CD4-positive, alpha-beta memory T cell (primary cell): Measurements from ENCODE around the gene ZNF506. TPM values are rescaled to one million over a fixed set of nuclear protein-coding genes. Genes with fewer than 3 reads are reported as not detected.
A peak's percentile ranks its signal among the peaks of the same experiment; 100 is the strongest.

Experiments
- CTCF ChIA-PET: fragments of 350-600 bp; sonication (Branson Sonifier 250); formaldehyde crosslinking; loops from one replicate; lab custom pipeline; 2021; ENCODE audit warnings: inconsistent platforms; ENCODE audit not compliant: partially characterized antibody; lab: Charles Lee
- POLR2A ChIA-PET: fragments of 350-600 bp; sonication (Branson Sonifier 250); formaldehyde crosslinking; loops from one replicate; lab custom pipeline; 2021; ENCODE audit not compliant: partially characterized antibody; lab: Charles Lee
- DNase-seq, 5 donors: peaks; one replicate each; pipeline versions ENCODE4 v3.0.0 to v3.0.0-alpha.2; 2020 to 2022; ENCODE audit warnings: mixed read lengths in 1 of 5
- H3K27ac ChIP-seq: one replicate; pipeline ENCODE4 v1.7.0; 2013; ENCODE audit warnings: low read depth, low read length
- H3K27me3 ChIP-seq: 2 replicates; pipeline ENCODE4 v1.7.0; 2013; ENCODE audit warnings: mild to moderate bottlenecking, low read length, moderate library complexity; ENCODE audit not compliant: insufficient read depth
- H3K36me3 ChIP-seq: 2 replicates; pipeline ENCODE4 v1.7.0; 2013; ENCODE audit warnings: mild to moderate bottlenecking, low read length, moderate library complexity; ENCODE audit not compliant: insufficient read depth
- H3K4me1 ChIP-seq: 2 replicates; pipeline ENCODE4 v1.7.0; 2013; ENCODE audit warnings: mild to moderate bottlenecking, low read length, moderate library complexity; ENCODE audit not compliant: insufficient read depth
- H3K4me3 ChIP-seq, 2 donors: one replicate each; pipeline ENCODE4 v1.7.0; 2013; ENCODE audit warnings: low read length in 2 of 2, mild to moderate bottlenecking in 1 of 2
- H3K9me3 ChIP-seq, 2 donors: one replicate each; pipeline ENCODE4 v1.7.0; 2013; ENCODE audit warnings: low read length in 2 of 2, control low read depth in 1 of 2; ENCODE audit not compliant: control insufficient read depth in 1 of 2
- H3K27ac Mint-ChIP-seq, 7 donors: one replicate each; pipeline ENCODE4 v1.8.0; 2020 to 2021; ENCODE audit warnings: mixed read lengths in 7 of 7, mild to moderate bottlenecking in 6 of 7, inconsistent platforms in 3 of 7, moderate library complexity in 3 of 7
- H3K27me3 Mint-ChIP-seq, 2 donors: one replicate each; pipeline ENCODE4 v1.8.0; 2020 to 2021; ENCODE audit warnings: mixed read lengths in 2 of 2
- H3K36me3 Mint-ChIP-seq, 2 donors: one replicate each; pipeline ENCODE4 v1.8.0; 2020 to 2021; ENCODE audit warnings: mixed read lengths in 2 of 2, inconsistent platforms in 1 of 2, mild to moderate bottlenecking in 1 of 2
- H3K4me1 Mint-ChIP-seq, 4 donors: one replicate each; pipeline ENCODE4 v1.8.0; 2020 to 2021; ENCODE audit warnings: mixed read lengths in 4 of 4, mild to moderate bottlenecking in 1 of 4
- H3K4me3 Mint-ChIP-seq, 8 donors: one replicate each; pipeline ENCODE4 v1.8.0; 2020 to 2021; ENCODE audit warnings: mixed read lengths in 8 of 8, mild to moderate bottlenecking in 7 of 8, moderate library complexity in 6 of 8, inconsistent platforms in 3 of 8
- H3K9me3 Mint-ChIP-seq, 8 donors: one replicate each; pipeline ENCODE4 v1.8.0; 2020 to 2021; ENCODE audit warnings: mixed read lengths in 8 of 8, mild to moderate bottlenecking in 5 of 8, inconsistent platforms in 3 of 8, moderate library complexity in 1 of 8
- intact Hi-C: fragments of 100-400 bp; cut with micrococcal nuclease; formaldehyde crosslinking; loops from one replicate; pipeline ENCODE4 v1.15.1; 2023
- polyA plus RNA-seq, 2 donors: library from polyadenylated mRNA; unstranded; fragments of 300-500 nt; fragmentation: Illumina TruSeq; gene quantifications; one replicate each; pipeline ENCODE4 v1.2.3, GENCODE V29; 2021
- total RNA-seq, 2 experiments: library from RNA; stranded (reverse); gene quantifications; one replicate each; pipeline ENCODE4 v1.2.3, GENCODE V29; 2021

ZNF506 gene
- total and polyA plus RNA-seq, 4 experiments from 2014 or later = 9.6 to 80.5 (median 52.8) TPM

DNA sequence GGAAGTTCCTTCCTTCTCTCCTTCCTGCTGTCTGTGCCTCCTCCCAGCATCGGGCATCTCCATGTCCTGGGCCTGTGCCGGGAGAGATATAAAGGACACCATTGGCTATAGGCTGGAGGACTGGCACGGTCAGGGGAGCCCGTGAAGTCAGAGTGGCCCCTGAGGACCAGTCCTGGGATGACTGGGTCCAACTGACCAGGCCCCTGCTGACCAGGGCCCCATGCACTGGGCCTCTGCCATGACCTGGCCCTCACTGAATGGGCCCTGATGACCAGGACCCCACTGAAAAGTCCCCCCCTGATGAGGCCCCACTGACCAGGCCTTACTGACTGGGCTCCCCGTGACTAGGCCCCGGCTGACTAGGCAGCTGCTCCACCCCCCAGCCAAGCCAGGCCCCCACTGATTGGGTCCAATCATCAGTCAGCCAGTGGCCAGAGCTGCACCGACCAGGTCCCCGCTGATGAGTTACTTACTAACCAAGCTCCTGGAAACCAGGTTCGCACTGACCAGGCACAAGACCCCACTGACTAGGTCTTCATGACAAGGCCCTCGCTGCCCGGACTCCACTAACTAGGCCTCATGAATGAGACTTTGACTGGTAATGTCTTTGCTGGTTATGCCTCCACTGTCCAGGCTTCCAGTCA, 68.7 kb downstream of the ZNF506 start:
- Histone ChIP-seq H3K27ac (no peak overlapping the region), H3K9me3 (no peaks in the 10 kb centered on the region), H3K4me3 (no peak overlapping the region), H3K36me3 (no peaks in the 10 kb centered on the region), H3K4me1 (no peaks in the 10 kb centered on the region), H3K27me3 (no peaks in the 10 kb centered on the region)
- no peak for DNase-seq
- CTCF ChIA-PET = no interaction called here
- intact Hi-C loops = no loop called here
- H3K4me1 Mint-ChIP-seq = no peaks in the 10 kb centered on the region
- H3K27ac Mint-ChIP-seq = no peak overlapping the region
- H3K4me3 Mint-ChIP-seq = no peak overlapping the region
- H3K9me3 Mint-ChIP-seq = no peaks in the 10 kb centered on the region
- no peaks in the 10 kb centered on the region for H3K27me3 Mint-ChIP-seq
- POLR2A ChIA-PET = no interaction called here
- peaks cover 0 to 5% of the 10 kb centered on the region in 2 donors for H3K36me3 Mint-ChIP-seq

DNA sequence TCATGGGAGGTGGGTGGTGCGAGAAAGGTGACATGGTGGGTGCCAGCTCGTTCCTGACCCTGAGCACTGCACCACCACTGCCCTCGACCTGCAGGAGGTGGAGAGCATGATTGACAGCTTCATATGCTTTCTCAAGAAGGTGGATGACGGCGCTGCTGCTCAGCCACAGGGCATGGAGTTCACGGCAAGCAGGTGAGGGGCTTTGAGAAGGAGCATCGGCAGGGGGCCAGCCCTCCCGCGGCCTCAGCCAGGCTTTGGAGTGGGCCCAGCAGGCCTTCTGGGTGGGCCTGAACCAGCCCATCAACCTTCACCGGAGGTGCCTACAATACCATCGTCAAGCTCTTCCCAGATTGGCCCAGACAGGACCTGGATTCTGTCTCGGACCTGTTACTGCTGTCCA, 69.7 kb downstream of the ZNF506 start:
- Mint-ChIP-seq H3K27me3 (no peaks in the 10 kb centered on the region), H3K36me3 (no peaks in the 10 kb centered on the region), H3K4me3 (no peak overlapping the region), H3K4me1 (no peaks in the 10 kb centered on the region), H3K9me3 (no peaks in the 10 kb centered on the region), H3K27ac (no peak overlapping the region)
- POLR2A ChIA-PET = interaction anchor here (0.6 kb wide), 1 partner anchor 102 kb away, joined by 3 read pairs; no protein-coding TSS in a partner anchor
- no peaks in the 10 kb centered on the region for H3K36me3 ChIP-seq
- H3K4me1 ChIP-seq = no peaks in the 10 kb centered on the region
- H3K27me3 ChIP-seq = no peaks in the 10 kb centered on the region
- no peaks in the 10 kb centered on the region for H3K9me3 ChIP-seq
- CTCF ChIA-PET = no interaction called here
- DNase-seq = no peak
- no peak overlapping the region for H3K27ac ChIP-seq
- intact Hi-C loops = no loop called here
- no peak overlapping the region for H3K4me3 ChIP-seq

GRCh38 chr19:19750842-19751790, 70.4 kb downstream of the ZNF506 start:
- H3K27me3 ChIP-seq = no peaks in the 10 kb centered on the region
- no peak overlapping the region for H3K4me3 ChIP-seq
- Mint-ChIP-seq H3K9me3 (no peaks in the 10 kb centered on the region), H3K4me3 (no peak overlapping the region), H3K27ac (peak overlapping the region in 1 of 7 donors; percentile 53), H3K36me3 (no peaks in the 10 kb centered on the region), H3K4me1 (no peaks in the 10 kb centered on the region), H3K27me3 (no peaks in the 10 kb centered on the region)
- H3K4me1 ChIP-seq = no peaks in the 10 kb centered on the region
- H3K9me3 ChIP-seq = no peaks in the 10 kb centered on the region
- ChIA-PET POLR2A (interaction anchor here (0.6 kb wide), 1 partner anchor 103 kb away, joined by 3 read pairs; no protein-coding TSS in a partner anchor), CTCF (no interaction called here)
- intact Hi-C loops = no loop called here
- H3K27ac ChIP-seq = no peak overlapping the region
- no peaks in the 10 kb centered on the region for H3K36me3 ChIP-seq
- DNase-seq = no peak

GRCh38 chr19:19749908-19750841, 71.4 kb downstream of the ZNF506 start:
- POLR2A ChIA-PET = no interaction called here
- H3K4me1 Mint-ChIP-seq = no peaks in the 10 kb centered on the region

DNA sequence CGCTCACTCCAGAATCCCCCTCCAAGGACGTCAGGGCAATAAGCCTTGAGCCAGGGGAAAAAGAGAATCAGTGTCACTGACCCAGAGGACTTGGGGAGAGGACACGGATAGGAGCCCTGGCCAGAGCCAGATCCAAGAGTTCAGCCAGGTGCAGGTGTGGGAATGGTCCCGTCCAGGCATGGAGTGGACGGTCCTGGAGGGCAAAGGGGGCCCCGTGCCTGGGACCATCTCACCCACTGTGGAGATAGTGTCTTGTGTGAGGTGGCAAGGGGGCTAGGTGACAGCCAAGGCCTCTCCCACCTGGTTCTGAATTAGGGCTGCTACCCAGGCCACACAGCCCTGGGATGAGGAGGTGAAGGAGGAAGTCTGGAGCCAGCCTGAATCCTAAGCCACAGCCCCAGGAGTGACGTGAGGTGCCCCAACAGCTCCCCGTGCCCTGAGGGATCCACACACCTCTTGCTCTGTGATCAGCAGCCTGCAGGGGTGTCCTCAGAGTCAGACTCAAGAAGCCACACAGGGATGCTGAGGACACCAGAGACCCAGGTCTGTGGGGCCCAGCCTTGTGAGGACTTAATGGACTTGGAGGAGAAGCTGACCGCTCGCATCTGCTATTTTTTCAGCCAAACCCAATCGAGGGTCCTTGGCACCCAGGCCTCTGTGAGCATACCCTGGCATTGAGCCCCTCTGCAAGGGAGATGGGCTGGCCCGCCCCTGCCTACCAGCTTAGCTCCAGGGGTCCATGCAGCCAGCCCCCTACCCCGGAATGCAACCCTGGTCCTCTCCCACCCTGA, 72.2 kb downstream of the ZNF506 start:
- H3K4me3 Mint-ChIP-seq = no peak overlapping the region

More at GRCh38 chr19:19749908-19750841, 71.4 kb downstream of the ZNF506 start:
- H3K9me3 Mint-ChIP-seq = no peaks in the 10 kb centered on the region
- H3K4me1 ChIP-seq = no peaks in the 10 kb centered on the region
- no peaks in the 10 kb centered on the region for H3K36me3 ChIP-seq
- H3K27me3 ChIP-seq = no peaks in the 10 kb centered on the region
- no peak overlapping the region for H3K4me3 ChIP-seq
- DNase-seq = no peak
- no peak overlapping the region for H3K4me3 Mint-ChIP-seq
- H3K27ac Mint-ChIP-seq = no peak overlapping the region
- no peaks in the 10 kb centered on the region for H3K27me3 Mint-ChIP-seq
- intact Hi-C loops = no loop called here
- H3K27ac ChIP-seq = no peak overlapping the region
- CTCF ChIA-PET = no interaction called here
- H3K36me3 Mint-ChIP-seq = no peaks in the 10 kb centered on the region
- H3K9me3 ChIP-seq = no peaks in the 10 kb centered on the region

GRCh38 chr19:19748249-19748938, 73.2 kb downstream of the ZNF506 start:
- H3K4me3 ChIP-seq = no peak overlapping the region
- H3K27ac Mint-ChIP-seq = no peak overlapping the region

More for the DNA sequence above, 72.2 kb downstream of the ZNF506 start:
- no peak overlapping the region for H3K27ac ChIP-seq
- ChIA-PET CTCF (no interaction called here), POLR2A (no interaction called here)
- H3K36me3 Mint-ChIP-seq = no peaks in the 10 kb centered on the region
- H3K27ac Mint-ChIP-seq = no peak overlapping the region
- H3K9me3 ChIP-seq = no peaks in the 10 kb centered on the region
- no peaks in the 10 kb centered on the region for H3K27me3 Mint-ChIP-seq
- H3K4me1 Mint-ChIP-seq = no peaks in the 10 kb centered on the region
- intact Hi-C loops = no loop called here
- no peaks in the 10 kb centered on the region for H3K4me1 ChIP-seq
- H3K27me3 ChIP-seq = no peaks in the 10 kb centered on the region
- no peak overlapping the region for H3K4me3 ChIP-seq
- H3K9me3 Mint-ChIP-seq = no peaks in the 10 kb centered on the region
- H3K36me3 ChIP-seq = no peaks in the 10 kb centered on the region
- DNase-seq = no peak

More at GRCh38 chr19:19748249-19748938, 73.2 kb downstream of the ZNF506 start:
- Histone ChIP-seq H3K4me1 (no peaks in the 10 kb centered on the region), H3K27me3 (no peaks in the 10 kb centered on the region), H3K36me3 (no peaks in the 10 kb centered on the region), H3K9me3 (no peaks in the 10 kb centered on the region), H3K27ac (no peak overlapping the region)
- ChIA-PET POLR2A (no interaction called here), CTCF (no interaction called here)
- no peaks in the 10 kb centered on the region for H3K27me3 Mint-ChIP-seq
- no peaks in the 10 kb centered on the region for H3K36me3 Mint-ChIP-seq
- intact Hi-C loops = no loop called here
- no peak overlapping the region for H3K4me3 Mint-ChIP-seq
- H3K4me1 Mint-ChIP-seq = no peaks in the 10 kb centered on the region
- no peaks in the 10 kb centered on the region for H3K9me3 Mint-ChIP-seq
- DNase-seq = no peak
